GM23338 (cell line): Measurements from ENCODE around the gene MAP2K6. TPM values are rescaled to one million over a fixed set of nuclear protein-coding genes. Genes with fewer than 3 reads are reported as not detected.

Source experiments
- ATAC-seq: fragments of 200-7000 bp; cut with Tn5 transposase; 3 replicates; pipeline ENCODE4 v1.9.1; 2020
- DNase-seq: peaks from one replicate; pipeline ENCODE4 v3.0.0-alpha.2; 2015; ENCODE audit warnings: low spot score
- H2AFZ ChIP-seq: fragments of 200-600 bp; sonication (generic); 2 replicates; pipeline ENCODE4 v1.8.0; 2016; ENCODE audit warnings: antibody characterized with exemption, mild to moderate bottlenecking, moderate library complexity
- H3F3A ChIP-seq: fragments of 200-600 bp; sonication (generic); replicated peaks from 2 replicates; pipeline ENCODE4 v1.8.0; 2017; ENCODE audit warnings: antibody characterized with exemption, mixed run types, low read depth
- H3K27ac ChIP-seq: fragments of 200-600 bp; sonication (generic); 2 replicates; pipeline ENCODE4 v1.6.1; 2016; ENCODE audit warnings: low read depth
- H3K27me3 ChIP-seq: fragments of 200-600 bp; sonication (generic); 2 replicates; pipeline ENCODE4 v1.8.0; 2016; ENCODE audit warnings: mild to moderate bottlenecking, mixed run types, moderate library complexity; ENCODE audit not compliant: insufficient read depth
- H3K36me3 ChIP-seq: fragments of 200-600 bp; sonication (generic); 2 replicates; pipeline ENCODE4 v1.8.0; 2016; ENCODE audit warnings: mild to moderate bottlenecking; ENCODE audit not compliant: insufficient read depth
- H3K4me1 ChIP-seq: fragments of 200-600 bp; sonication (generic); 2 replicates; pipeline ENCODE4 v1.8.0; 2016; ENCODE audit warnings: mild to moderate bottlenecking, moderate library complexity; ENCODE audit not compliant: insufficient read depth
- H3K4me2 ChIP-seq: fragments of 200-600 bp; sonication (generic); 2 replicates; pipeline ENCODE4 v1.7.1; 2017; ENCODE audit warnings: mixed run types
- H3K4me3 ChIP-seq: fragments of 200-600 bp; sonication (generic); 2 replicates; pipeline ENCODE4 v1.6.1; 2016; ENCODE audit warnings: mixed run types
- H3K79me2 ChIP-seq: fragments of 200-600 bp; sonication (generic); replicated peaks from 2 replicates; pipeline ENCODE4 v1.8.0; 2017; ENCODE audit warnings: mild to moderate bottlenecking; ENCODE audit not compliant: insufficient read depth
- H3K9me2 ChIP-seq: fragments of 200-600 bp; sonication (generic); 2 replicates; pipeline ENCODE4 v1.8.0; 2017; ENCODE audit not compliant: insufficient read depth
- H4K20me1 ChIP-seq: fragments of 200-600 bp; sonication (generic); replicated peaks from 2 replicates; pipeline ENCODE4 v1.8.0; 2017; ENCODE audit warnings: mild to moderate bottlenecking; ENCODE audit not compliant: insufficient read depth
- H3K27ac Mint-ChIP-seq: 2 replicates; pipeline ENCODE4 v1.8.0; 2020; ENCODE audit warnings: inconsistent platforms, mild to moderate bottlenecking, moderate library complexity, mixed read lengths
- H3K27me3 Mint-ChIP-seq: 3 replicates; pipeline ENCODE4 v1.8.0; 2022; ENCODE audit warnings: low read depth, mild to moderate bottlenecking, moderate library complexity, mixed read lengths, inconsistent platforms; ENCODE audit not compliant: insufficient read depth, poor library complexity
- H3K36me3 Mint-ChIP-seq: 3 replicates; pipeline ENCODE4 v1.8.0; 2021; ENCODE audit warnings: low read depth, mild to moderate bottlenecking, inconsistent platforms, moderate library complexity, mixed read lengths
- H3K4me1 Mint-ChIP-seq: 3 replicates; pipeline ENCODE4 v1.8.0; 2020; ENCODE audit warnings: mild to moderate bottlenecking, inconsistent platforms, mixed read lengths
- H3K4me3 Mint-ChIP-seq: 3 replicates; pipeline ENCODE4 v1.8.0; 2021; ENCODE audit warnings: moderate library complexity, mild to moderate bottlenecking, inconsistent platforms, mixed read lengths
- H3K9me3 Mint-ChIP-seq: 3 replicates; pipeline ENCODE4 v1.8.0; 2020; ENCODE audit warnings: moderate library complexity, mild to moderate bottlenecking, inconsistent platforms, mixed read lengths
- CREB1 ChIP-seq: fragments of 250-450 bp; sonication (Bioruptor Pico); IDR thresholded peaks from 2 replicates; pipeline ENCODE4 v1.5.0; 2020; ENCODE audit warnings: low read depth, mild to moderate bottlenecking, moderate library complexity
- CTCF ChIP-seq, 2 experiments: fragments of 200-600 bp in 1 of 2; sonication (generic) in 1 of 2; conservative IDR thresholded peaks; 2 replicates each; pipeline versions ENCODE4 v1.5.1 to v1.6.1; 2016 to 2017; ENCODE audit warnings: antibody characterized with exemption in 2 of 2, low read depth in 2 of 2, mild to moderate bottlenecking in 2 of 2, moderate library complexity in 1 of 2
- JUNB ChIP-seq: IDR thresholded peaks from one replicate; pipeline ENCODE4 v1.6.1; 2016; ENCODE audit warnings: antibody characterized with exemption; ENCODE audit not compliant: unreplicated experiment
- NANOG ChIP-seq: IDR thresholded peaks from 2 replicates; pipeline ENCODE4 v1.6.1; 2016; ENCODE audit warnings: antibody characterized with exemption, borderline replicate concordance
- POLR2AphosphoS5 ChIP-seq: IDR thresholded peaks from 2 replicates; pipeline ENCODE4 v1.6.1; 2016; ENCODE audit warnings: antibody characterized with exemption, low read depth
- REST ChIP-seq: IDR thresholded peaks from one replicate; pipeline ENCODE4 v1.6.1; 2018; ENCODE audit warnings: antibody characterized with exemption; ENCODE audit not compliant: unreplicated experiment
- STAT1 ChIP-seq: IDR thresholded peaks from one replicate; pipeline ENCODE4 v1.6.1; 2016; ENCODE audit warnings: antibody characterized with exemption; ENCODE audit not compliant: unreplicated experiment
- ZNF114 ChIP-seq: fragments of 250-450 bp; sonication (Bioruptor Pico); IDR thresholded peaks from 2 replicates; pipeline ENCODE4 v1.5.0; 2020; ENCODE audit warnings: mild to moderate bottlenecking, moderate library complexity
- ZNF331 ChIP-seq: fragments of 250-450 bp; sonication (Bioruptor Pico); IDR thresholded peaks from 2 replicates; pipeline ENCODE4 v1.5.0; 2020; ENCODE audit warnings: low read depth, mild to moderate bottlenecking, moderate library complexity
- ZNF462 ChIP-seq: fragments of 250-450 bp; sonication (Bioruptor Pico); IDR thresholded peaks from 2 replicates; pipeline ENCODE4 v1.5.0; 2020; ENCODE audit warnings: mild to moderate bottlenecking, moderate library complexity
- polyA plus RNA-seq: library from polyadenylated mRNA; unstranded; fragments of >200 nt; fragmentation: Nextera tagmentation; extraction: Ambion mirVana; gene quantifications from 2 replicates; pipeline ENCODE4 v1.2.1, GENCODE V29; 2016
- total RNA-seq: library from RNA; depleted of rRNA; stranded (reverse); fragments of >200 nt; shearing (Covaris generic); gene quantifications from 2 replicates; pipeline ENCODE4 v1.2.3, GENCODE V29; 2014

MAP2K6 gene
- total and polyA plus RNA-seq, 2 experiments from 2014 or later: 26.3 to 31.1 TPM

GRCh38 chr17:69407759-69408158 lies 6.7 kb upstream of the MAP2K6 start (continued):
- TF ChIP-seq CTCF (conservative IDR thresholded peaks at IDR 0.05; ENCODE audit: low read depth in 2 of 2) (no peak), NANOG (no peak), ZNF331 (CRISPR knock-in tag) (no peak), REST (no peak), ZNF114 (no peak), CREB1 (CRISPR knock-in tag) (no peak), POLR2AphosphoS5 (no peak)

- Mint-ChIP-seq H3K9me3 (no peaks in the 10 kb centered on the region), H3K4me1 (peaks cover 17% of the 10 kb centered on the region), H3K27ac (no peak overlapping the region), H3K4me3 (no peak overlapping the region), H3K27me3 (peaks cover 7% of the 10 kb centered on the region), H3K36me3 (no peaks in the 10 kb centered on the region)
- no peak overlapping the region for H3K4me2 ChIP-seq
- H4K20me1 ChIP-seq: no peaks in the 10 kb centered on the region
- peaks cover 19% of the 10 kb centered on the region for H3K4me1 ChIP-seq
- H2AFZ ChIP-seq: no peak overlapping the region
- H3K27ac ChIP-seq: no peak overlapping the region
- ATAC-seq (no peak), DNase-seq (no peak)
- peaks cover 10% of the 10 kb centered on the region for H3K79me2 ChIP-seq
- H3K4me3 ChIP-seq: no peak overlapping the region
- H3K9me2 ChIP-seq: no peaks in the 10 kb centered on the region
- H3K27me3 ChIP-seq: no peaks in the 10 kb centered on the region
- H3K36me3 ChIP-seq: no peaks in the 10 kb centered on the region
- 0 out of 2 replicates have a peak, but pooled peaks cover 5% of the 10 kb centered on the region for H3F3A ChIP-seq
- no peak for TF ChIP-seq REST
- no peak for TF ChIP-seq JUNB
- TF ChIP-seq POLR2AphosphoS5: no peak
- no peak for TF ChIP-seq ZNF462 (CRISPR knock-in tag)
- no peak for TF ChIP-seq STAT1
- TF ChIP-seq ZNF331 (CRISPR knock-in tag): no peak
These were observed 3.8 kb upstream of the MAP2K6 start for GRCh38 chr17:69410671-69411070.
